Measurements from ENCODE around the gene FAM149A.

Gene FAM149A

DNA sequence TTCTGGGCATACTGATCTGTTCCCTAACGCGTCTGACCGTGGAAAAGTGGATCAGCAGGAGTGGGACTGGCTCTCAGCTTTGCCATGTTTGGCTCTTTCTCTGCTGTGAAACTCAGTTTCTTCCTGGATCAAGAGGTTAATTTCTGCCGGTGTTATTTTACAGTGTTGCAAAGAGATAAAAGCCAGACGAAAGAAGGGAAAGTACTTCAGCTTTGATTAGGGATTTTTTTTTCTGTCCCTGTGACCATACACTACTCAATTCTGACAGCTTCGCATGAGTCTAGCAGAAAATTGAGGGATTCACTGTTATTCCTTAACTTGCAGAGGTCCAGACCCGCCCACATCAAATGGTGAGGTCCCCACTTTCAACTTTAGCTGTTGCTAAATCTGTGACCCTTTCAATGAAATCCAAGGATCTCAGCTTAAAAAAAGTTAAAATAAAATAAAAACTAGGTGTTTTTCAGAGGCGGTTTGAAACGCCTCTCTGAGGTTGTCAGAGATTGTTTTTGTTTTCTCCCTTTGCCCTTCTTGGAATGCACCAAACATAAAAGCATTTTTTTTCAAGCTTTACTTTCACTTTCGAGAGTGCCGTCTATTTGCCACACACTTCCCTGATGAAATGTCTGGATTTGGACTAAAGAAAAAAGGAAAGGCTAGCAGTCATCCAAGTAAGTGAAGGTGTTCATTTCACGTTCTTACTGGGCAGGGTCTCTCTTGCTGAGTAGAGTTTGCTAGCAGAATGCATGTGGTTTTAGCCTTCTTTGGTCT lies 35.7 kb upstream of the FAM149A start, which contains the start of gene TLR3:
TSS of gene TLR3 (plus strand) at position 576 of the 768 bp plus-strand sequence. CDS start 7,464 bp downstream, outside the sequence.
- ChIA-PET CTCF (interaction anchor here (0.7 to 2.7 kb wide), 5 partner anchors 47 to 1808 kb away, joined by 3 to 11 read pairs (median 3); no protein-coding TSS in a partner anchor), POLR2A (no interaction called here)
- DNase-seq (ENCODE audit: low read depth, low spot score) = no peak
- TF ChIP-seq, protein P1, sequence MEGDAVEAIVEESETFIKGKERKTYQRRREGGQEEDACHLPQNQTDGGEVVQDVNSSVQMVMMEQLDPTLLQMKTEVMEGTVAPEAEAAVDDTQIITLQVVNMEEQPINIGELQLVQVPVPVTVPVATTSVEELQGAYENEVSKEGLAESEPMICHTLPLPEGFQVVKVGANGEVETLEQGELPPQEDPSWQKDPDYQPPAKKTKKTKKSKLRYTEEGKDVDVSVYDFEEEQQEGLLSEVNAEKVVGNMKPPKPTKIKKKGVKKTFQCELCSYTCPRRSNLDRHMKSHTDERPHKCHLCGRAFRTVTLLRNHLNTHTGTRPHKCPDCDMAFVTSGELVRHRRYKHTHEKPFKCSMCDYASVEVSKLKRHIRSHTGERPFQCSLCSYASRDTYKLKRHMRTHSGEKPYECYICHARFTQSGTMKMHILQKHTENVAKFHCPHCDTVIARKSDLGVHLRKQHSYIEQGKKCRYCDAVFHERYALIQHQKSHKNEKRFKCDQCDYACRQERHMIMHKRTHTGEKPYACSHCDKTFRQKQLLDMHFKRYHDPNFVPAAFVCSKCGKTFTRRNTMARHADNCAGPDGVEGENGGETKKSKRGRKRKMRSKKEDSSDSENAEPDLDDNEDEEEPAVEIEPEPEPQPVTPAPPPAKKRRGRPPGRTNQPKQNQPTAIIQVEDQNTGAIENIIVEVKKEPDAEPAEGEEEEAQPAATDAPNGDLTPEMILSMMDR (IDR thresholded peaks at IDR 0.05; ENCODE audit: insufficient read depth, low read length, missing control alignments) = no peak
- H3K4me3 ChIP-seq (ENCODE audit: low read depth, low read length) = peak within 1 kb of the TSS; percentile 53

DNA sequence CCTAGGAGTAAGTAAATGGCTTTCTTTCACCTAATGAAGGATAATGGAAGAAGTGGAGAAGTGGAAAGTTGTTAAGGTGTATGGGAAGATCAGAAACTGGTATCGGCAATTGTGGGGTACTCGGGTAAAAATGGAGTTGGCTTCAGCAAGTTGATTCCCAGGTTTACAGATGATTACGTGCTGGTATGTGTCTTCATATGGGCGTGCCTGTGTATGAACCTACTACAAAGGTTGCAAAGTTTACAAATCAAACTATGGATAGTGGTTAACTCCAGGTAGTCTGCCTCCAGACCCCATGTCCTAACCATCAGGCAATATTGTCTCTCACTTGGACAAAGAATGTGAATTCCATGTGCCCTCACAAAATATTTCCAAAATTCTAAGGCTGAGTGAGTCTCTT lies 34.8 kb upstream of the FAM149A start:
- H3K4me3 ChIP-seq (ENCODE audit: low read depth, low read length) = no peak overlapping the region
- TF ChIP-seq, protein P1 (IDR thresholded peaks at IDR 0.05; ENCODE audit: insufficient read depth, low read length, missing control alignments) = no peak
- ChIA-PET CTCF (interaction anchor here (1.0 to 1.8 kb wide), 2 partner anchors 12 to 1809 kb away, joined by 3 to 5 read pairs; no protein-coding TSS in a partner anchor), POLR2A (no interaction called here)
- no peak for DNase-seq (ENCODE audit: low read depth, low spot score)

DNA sequence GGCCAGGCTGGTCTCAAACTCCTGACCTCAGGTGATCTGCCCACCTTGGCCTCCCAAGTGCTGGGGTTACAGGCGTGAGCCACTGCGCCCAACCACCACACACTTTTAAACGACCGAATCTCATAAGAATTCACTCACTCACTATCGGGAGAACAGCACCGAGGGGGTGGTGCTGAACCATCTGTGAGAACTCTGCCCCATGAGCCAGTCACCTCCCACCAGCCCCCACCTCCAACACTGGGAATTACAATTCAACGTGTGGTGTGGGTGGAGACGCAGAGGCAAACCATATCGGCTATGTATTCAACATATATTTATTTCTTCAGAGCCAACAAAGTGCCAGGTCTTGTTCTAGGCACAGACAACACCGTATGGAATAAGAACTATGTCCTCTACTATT lies 32.0 kb upstream of the FAM149A start:
- POLR2A ChIA-PET = no interaction called here
- TF ChIP-seq, protein P1 (IDR thresholded peaks at IDR 0.05; ENCODE audit: insufficient read depth, low read length, missing control alignments) = no peak
- DNase-seq (ENCODE audit: low read depth, low spot score) = no peak
- CTCF ChIA-PET = no interaction called here
- H3K4me3 ChIP-seq (ENCODE audit: low read depth, low read length) = no peak overlapping the region

DNA sequence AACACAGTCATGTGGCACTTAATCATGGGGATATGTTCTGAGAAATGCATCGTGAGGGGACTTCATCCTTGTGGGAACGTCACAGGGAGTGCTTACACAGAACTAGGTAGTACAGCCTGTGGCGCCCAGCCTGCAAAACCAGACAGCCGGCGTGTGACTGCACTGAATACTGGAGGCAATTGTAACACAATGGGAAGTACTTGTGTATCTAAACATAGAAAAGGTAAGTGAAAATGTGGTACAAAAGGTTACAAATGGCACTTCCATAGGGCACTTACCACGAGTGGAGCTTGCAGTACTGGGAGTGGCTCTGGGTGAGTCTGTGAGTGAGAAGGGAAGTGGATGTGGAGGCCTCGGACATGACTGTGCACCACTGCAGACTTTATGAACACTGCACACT lies 30.3 kb upstream of the FAM149A start:
- POLR2A ChIA-PET = no interaction called here
- TF ChIP-seq, protein P1 (IDR thresholded peaks at IDR 0.05; ENCODE audit: insufficient read depth, low read length, missing control alignments) = no peak
- CTCF ChIA-PET = no interaction called here
- DNase-seq (ENCODE audit: low read depth, low spot score) = no peak
- H3K4me3 ChIP-seq (ENCODE audit: low read depth, low read length) = no peak overlapping the region

DNA sequence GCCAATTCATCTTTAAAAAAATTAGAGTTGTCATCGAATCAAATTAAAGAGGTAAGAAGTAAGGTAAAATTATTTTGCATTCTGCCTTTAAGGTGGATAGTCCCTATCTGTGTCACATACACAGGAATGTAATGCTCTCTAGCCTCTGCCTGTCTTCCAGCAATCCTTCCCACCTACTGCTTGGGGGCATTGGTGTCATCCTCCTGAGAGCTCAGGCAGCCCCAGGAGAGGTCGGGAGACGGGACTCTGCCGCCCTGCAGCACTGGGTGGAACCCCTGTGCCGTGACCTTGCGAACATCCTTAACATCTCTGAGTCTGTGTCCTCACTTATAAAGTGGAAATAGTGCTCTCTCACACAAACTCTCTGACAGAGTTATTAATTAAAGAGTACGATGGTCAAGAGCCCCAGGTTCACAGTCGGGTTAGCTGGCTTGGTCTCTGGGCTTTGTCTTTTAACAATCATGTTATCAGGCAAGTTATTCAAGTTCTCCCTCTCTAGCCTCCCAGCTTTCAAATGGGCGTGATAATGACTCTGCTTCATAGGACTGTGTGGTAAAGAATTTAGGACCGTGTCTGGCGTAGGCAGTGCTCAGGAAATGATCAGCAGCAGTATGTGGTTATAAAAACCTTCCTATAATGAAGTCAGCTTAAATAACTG lies 25.4 kb upstream of the FAM149A start:
- ChIA-PET CTCF (interaction anchor here (1.1 kb wide), 1 partner anchor 17 kb away, joined by 3 read pairs; no protein-coding TSS in a partner anchor), POLR2A (no interaction called here)
- no peak overlapping the region for H3K4me3 ChIP-seq (ENCODE audit: low read depth, low read length)
- TF ChIP-seq, protein P1 (IDR thresholded peaks at IDR 0.05; ENCODE audit: insufficient read depth, low read length, missing control alignments) = no peak
- DNase-seq (ENCODE audit: low read depth, low spot score) = no peak

DNA sequence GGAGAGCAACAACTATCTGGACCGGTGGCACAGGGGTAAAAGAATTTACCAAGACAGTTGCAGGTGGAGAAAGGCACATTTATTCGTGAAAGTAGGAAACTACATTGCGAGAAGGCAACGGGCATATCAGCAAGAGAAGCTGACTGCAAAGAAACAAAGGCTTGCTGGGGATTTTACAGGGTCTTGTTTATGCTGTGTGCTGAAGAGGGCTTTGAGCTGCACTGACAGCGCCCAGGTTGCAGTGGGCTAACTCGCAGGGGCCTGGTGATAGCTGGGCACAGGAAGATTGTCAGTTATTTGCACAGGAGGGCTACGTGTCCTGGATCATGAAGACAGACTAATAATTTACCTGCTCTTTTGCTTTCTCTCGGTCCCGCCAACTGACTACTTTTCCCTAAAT lies 24.8 kb upstream of the FAM149A start:
- no peak for DNase-seq (ENCODE audit: low read depth, low spot score)
- CTCF ChIA-PET = no interaction called here
- POLR2A ChIA-PET = no interaction called here
- TF ChIP-seq, protein P1 (IDR thresholded peaks at IDR 0.05; ENCODE audit: insufficient read depth, low read length, missing control alignments) = no peak
- no peak overlapping the region for H3K4me3 ChIP-seq (ENCODE audit: low read depth, low read length)
